ENCODE measurements around the gene UPK3BL1.
"Not testable (repeated sequence)": the region's sequence is repeated elsewhere in the genome, so short reads cannot be mapped to it uniquely, and the experiment has no call there.

Gene UPK3BL1

DNA sequence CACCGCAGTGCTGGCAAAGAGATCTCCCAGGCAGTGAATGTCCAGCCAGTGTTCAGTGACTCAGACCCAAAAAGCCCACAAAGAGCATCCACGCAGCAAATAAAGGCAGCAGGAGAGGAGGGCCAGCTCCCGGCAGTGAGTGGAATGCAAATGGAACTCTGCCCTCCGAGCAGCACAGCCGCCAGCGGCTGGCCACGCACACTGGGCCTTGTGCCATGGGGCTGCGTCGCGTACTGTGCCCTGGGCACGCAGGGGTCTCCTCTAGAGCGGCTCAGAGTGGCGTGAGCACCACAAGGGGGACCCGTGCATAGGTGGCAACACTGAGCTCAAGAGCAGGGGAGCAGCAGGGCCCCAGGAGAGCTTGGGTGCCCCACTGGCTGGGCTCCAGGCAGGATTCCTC is 24.9 kb upstream of the UPK3BL1 start:
- no CpG with 5 or more reads among the region's 14 CpGs for WGBS, 2 experiments (ENCODE audit: insufficient coverage in 2 of 2)
- H3K9me3 ChIP-seq (ENCODE audit: control insufficient read depth, low read length); H3K4me1 ChIP-seq (ENCODE audit: control insufficient read depth, insufficient read depth, low read length, poor library complexity, severe bottlenecking); H3K4me3 ChIP-seq (ENCODE audit: extremely low read depth, insufficient read depth, low read length, poor library complexity, severe bottlenecking); H3K36me3 ChIP-seq (ENCODE audit: control insufficient read depth, insufficient read depth, low read length); H3K27ac ChIP-seq (ENCODE audit: low read depth, low read length, severe bottlenecking): not testable (repeated sequence)

DNA sequence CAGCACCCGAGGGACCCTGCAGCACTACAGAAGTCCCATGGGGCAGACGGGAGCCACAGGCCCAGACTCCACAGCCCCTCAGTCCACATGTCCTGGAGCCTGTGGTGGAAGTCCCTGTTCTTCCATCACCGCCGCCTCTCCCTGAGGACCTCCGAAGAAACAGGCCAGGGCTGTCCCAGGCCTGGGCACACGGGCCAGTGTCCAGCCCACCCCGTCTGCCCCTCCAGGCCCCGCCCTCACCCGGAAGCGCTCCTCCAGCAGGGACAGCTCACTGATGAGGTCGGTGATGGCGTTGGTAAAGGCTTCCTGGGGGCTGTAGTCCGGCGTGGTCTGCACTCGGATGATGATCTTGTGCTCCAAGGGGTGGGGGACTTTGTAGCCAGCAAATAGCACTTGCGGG is 24.3 kb upstream of the UPK3BL1 start:
- not testable (repeated sequence) for H3K36me3 ChIP-seq (ENCODE audit: control insufficient read depth, insufficient read depth, low read length)
- WGBS, 2 experiments (ENCODE audit: insufficient coverage in 2 of 2), result no CpG with 5 or more reads among the region's 16 CpGs

DNA sequence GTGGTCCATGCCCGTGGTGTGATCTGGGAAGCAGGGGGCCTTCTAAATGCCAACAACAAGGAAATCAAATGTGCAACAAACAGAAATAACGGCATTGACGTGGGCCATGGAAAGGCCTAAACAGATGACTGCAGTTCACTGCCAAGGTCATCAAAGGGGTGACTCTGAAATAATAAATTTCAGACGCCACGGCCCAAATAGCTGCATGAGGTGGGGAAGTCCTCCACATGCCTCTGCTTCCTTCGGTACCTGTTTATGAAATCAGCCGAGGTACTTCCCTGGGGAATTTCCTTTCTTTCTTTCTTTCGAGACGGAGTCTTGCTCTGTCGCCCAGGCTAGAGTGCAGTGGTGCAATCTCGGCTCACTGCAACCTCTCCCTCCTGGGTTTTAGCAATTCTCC is 22.2 kb upstream of the UPK3BL1 start:
- H3K4me3 ChIP-seq (ENCODE audit: extremely low read depth, insufficient read depth, low read length, poor library complexity, severe bottlenecking); H3K4me1 ChIP-seq (ENCODE audit: control insufficient read depth, insufficient read depth, low read length, poor library complexity, severe bottlenecking); H3K9me3 ChIP-seq (ENCODE audit: control insufficient read depth, low read length); H3K36me3 ChIP-seq (ENCODE audit: control insufficient read depth, insufficient read depth, low read length); H3K27ac ChIP-seq (ENCODE audit: low read depth, low read length, severe bottlenecking): not testable (repeated sequence)
- WGBS, 2 experiments (ENCODE audit: insufficient coverage in 2 of 2), result no CpG with 5 or more reads among the region's 11 CpGs

More for the DNA sequence above, 24.3 kb upstream of the UPK3BL1 start:
- not testable (repeated sequence) for H3K27ac ChIP-seq (ENCODE audit: low read depth, low read length, severe bottlenecking); H3K4me1 ChIP-seq (ENCODE audit: control insufficient read depth, insufficient read depth, low read length, poor library complexity, severe bottlenecking); H3K4me3 ChIP-seq (ENCODE audit: extremely low read depth, insufficient read depth, low read length, poor library complexity, severe bottlenecking); H3K9me3 ChIP-seq (ENCODE audit: control insufficient read depth, low read length)

DNA sequence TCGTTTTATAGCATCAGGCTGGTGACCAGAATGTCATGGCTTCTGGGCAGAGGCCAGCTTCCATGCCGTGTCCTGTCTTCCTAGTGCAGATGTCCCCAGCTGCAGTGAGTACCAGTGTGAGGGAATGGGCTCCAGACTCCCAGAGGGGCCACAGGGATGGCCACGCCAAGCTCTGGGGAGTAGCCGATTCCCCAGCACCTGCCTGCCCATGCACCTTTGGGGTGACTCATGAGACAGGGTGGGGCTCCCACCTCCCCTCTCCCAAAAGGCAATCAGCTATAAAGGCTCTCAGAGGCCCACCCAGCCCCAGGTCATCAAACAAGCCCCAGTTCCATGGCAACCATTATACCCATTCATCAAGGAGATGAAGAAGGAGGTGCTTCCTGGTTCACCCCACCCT is 7.3 kb upstream of the UPK3BL1 start, which contains the start of gene SPDYE2B:
Gene SPDYE2B (plus strand): TSS at position 396 of the 400 bp plus-strand sequence. CDS start 2,030 bp downstream, outside the sequence.
- not testable (repeated sequence) for H3K36me3 ChIP-seq (ENCODE audit: control insufficient read depth, insufficient read depth, low read length); H3K27ac ChIP-seq (ENCODE audit: low read depth, low read length, severe bottlenecking); H3K4me3 ChIP-seq (ENCODE audit: extremely low read depth, insufficient read depth, low read length, poor library complexity, severe bottlenecking); H3K9me3 ChIP-seq (ENCODE audit: control insufficient read depth, low read length); H3K4me1 ChIP-seq (ENCODE audit: control insufficient read depth, insufficient read depth, low read length, poor library complexity, severe bottlenecking)
- no CpG with 5 or more reads among the region's 4 CpGs for WGBS, 2 experiments (ENCODE audit: insufficient coverage in 2 of 2)

DNA sequence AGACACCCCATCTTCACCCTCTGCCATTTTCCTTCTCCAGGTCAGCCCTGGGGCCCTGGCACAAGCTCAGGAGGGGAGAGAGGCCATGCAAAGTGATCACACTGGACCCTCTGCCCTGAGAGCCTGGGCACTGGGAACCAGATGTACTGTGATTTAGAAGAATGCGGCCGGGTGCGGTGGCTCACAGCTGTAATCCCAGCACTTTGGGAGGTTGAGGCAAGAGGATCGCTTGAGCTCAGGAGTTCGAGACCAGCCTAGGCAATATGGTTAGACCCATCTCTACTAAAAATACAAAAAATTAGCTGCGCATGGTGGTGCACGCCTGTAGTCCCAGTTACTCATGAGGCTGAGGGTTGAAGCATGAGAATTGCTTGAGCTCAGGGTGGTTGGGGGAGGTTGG is 5.2 kb upstream of the UPK3BL1 start:
- H3K9me3 ChIP-seq (ENCODE audit: control insufficient read depth, low read length); H3K27ac ChIP-seq (ENCODE audit: low read depth, low read length, severe bottlenecking); H3K36me3 ChIP-seq (ENCODE audit: control insufficient read depth, insufficient read depth, low read length); H3K4me1 ChIP-seq (ENCODE audit: control insufficient read depth, insufficient read depth, low read length, poor library complexity, severe bottlenecking); H3K4me3 ChIP-seq (ENCODE audit: extremely low read depth, insufficient read depth, low read length, poor library complexity, severe bottlenecking): not testable (repeated sequence)
- 88 to 94% methylated on average over 3 to 4 of the region's 7 CpGs for WGBS, 2 experiments (ENCODE audit: insufficient coverage in 2 of 2)

DNA sequence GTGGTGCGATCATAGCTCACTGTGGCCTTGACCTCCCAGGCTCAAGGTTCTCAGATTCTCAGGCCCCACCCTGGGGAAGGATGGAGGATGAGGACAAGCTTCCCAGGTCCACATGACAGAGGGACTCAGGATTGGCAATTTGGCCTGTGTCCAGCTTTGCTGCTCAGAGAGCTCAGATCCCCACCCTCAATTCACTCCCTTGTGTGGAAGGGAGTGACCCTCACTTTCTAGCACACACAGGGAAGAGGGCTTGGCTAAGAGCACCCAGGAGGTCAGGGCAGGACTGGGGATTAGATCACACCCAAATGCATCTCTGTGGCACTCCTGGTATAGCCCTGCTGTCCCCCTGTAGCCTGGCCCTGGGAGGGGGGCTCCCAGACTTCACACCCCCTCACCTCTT is 813 bp upstream of the UPK3BL1 start:
- WGBS, 2 experiments (ENCODE audit: insufficient coverage in 2 of 2), result no CpG with 5 or more reads among the region's 1 CpG
- H3K36me3 ChIP-seq (ENCODE audit: control insufficient read depth, insufficient read depth, low read length); H3K4me3 ChIP-seq (ENCODE audit: extremely low read depth, insufficient read depth, low read length, poor library complexity, severe bottlenecking); H3K27ac ChIP-seq (ENCODE audit: low read depth, low read length, severe bottlenecking); H3K9me3 ChIP-seq (ENCODE audit: control insufficient read depth, low read length); H3K4me1 ChIP-seq (ENCODE audit: control insufficient read depth, insufficient read depth, low read length, poor library complexity, severe bottlenecking): not testable (repeated sequence)

DNA sequence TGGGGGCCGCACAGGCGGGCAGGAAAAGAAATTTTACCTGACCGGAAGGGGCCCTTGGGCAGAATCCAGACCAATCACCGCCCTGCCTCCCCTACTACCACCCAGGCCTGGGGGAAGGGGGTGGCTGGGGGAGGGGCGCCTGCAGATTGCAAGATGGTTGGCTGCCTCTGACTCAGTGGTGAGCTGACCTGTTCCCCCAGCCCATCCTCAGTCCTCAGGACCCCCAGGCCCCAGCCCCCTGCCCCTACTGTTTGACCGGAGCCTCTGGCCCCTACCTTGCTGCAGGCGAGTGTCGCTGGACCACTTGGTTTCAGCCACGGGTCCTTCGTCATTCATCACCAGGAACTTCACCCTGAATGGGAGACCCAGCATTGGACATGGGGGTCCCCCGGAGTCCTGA is 3.7 kb downstream of the UPK3BL1 start:
- H3K27ac ChIP-seq (ENCODE audit: low read depth, low read length, severe bottlenecking); H3K4me3 ChIP-seq (ENCODE audit: extremely low read depth, insufficient read depth, low read length, poor library complexity, severe bottlenecking); H3K36me3 ChIP-seq (ENCODE audit: control insufficient read depth, insufficient read depth, low read length); H3K9me3 ChIP-seq (ENCODE audit: control insufficient read depth, low read length); H3K4me1 ChIP-seq (ENCODE audit: control insufficient read depth, insufficient read depth, low read length, poor library complexity, severe bottlenecking): not testable (repeated sequence)
- WGBS, 2 experiments (ENCODE audit: insufficient coverage in 2 of 2), result 95% methylated on average over 4 of the region's 11 CpGs; no CpG with 5 or more reads in 1 of the 2 experiments

DNA sequence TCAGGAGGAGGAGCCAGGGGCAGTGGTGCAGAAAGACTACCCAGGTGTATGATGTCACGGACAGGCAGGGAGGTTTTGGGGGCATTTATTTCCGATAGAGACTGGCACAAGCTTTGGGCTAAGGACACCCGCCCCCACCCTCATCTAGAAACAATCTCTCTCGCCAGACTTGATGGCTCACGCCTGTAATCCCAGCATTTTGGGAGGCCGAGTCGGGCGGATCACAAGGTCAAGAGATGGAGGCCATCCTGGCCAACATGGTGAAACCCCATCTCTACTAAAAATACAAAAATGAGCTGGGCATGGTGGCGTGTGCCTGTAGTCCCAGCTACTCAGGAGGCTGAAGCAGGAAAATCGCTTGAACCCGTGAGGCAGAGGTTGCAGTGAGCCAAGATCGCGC is 5.6 kb downstream of the UPK3BL1 start:
- H3K9me3 ChIP-seq (ENCODE audit: control insufficient read depth, low read length), result not testable (repeated sequence)

DNA sequence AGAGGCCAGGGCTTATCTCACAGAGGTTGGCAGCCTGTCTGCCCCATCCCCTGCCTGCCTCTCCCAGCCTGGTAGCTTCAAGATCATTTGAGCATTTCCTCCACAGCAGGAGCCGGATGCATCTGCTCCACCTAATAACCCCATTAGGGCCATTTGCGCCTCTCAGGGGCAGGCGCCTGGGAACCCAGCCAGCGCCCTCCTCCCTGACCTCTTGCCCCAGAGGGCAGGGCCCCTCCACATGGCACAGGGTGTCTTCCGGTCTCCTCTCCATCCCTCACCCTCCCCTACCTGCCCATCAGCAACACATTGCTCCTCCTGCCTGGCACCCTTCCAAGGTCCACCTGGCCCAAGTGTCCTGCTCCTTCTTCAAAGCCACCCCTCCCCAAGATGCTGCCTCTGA is 7.2 kb downstream of the UPK3BL1 start:
- WGBS, 2 experiments (ENCODE audit: insufficient coverage in 2 of 2), result no CpG with 5 or more reads among the region's 5 CpGs
- H3K4me3 ChIP-seq (ENCODE audit: extremely low read depth, insufficient read depth, low read length, poor library complexity, severe bottlenecking); H3K27ac ChIP-seq (ENCODE audit: low read depth, low read length, severe bottlenecking); H3K4me1 ChIP-seq (ENCODE audit: control insufficient read depth, insufficient read depth, low read length, poor library complexity, severe bottlenecking); H3K36me3 ChIP-seq (ENCODE audit: control insufficient read depth, insufficient read depth, low read length); H3K9me3 ChIP-seq (ENCODE audit: control insufficient read depth, low read length): not testable (repeated sequence)

More for the DNA sequence above, 5.6 kb downstream of the UPK3BL1 start:
- 81 to 100% methylated on average over 4 to 5 of the region's 13 CpGs for WGBS, 2 experiments (ENCODE audit: insufficient coverage in 2 of 2)
- H3K36me3 ChIP-seq (ENCODE audit: control insufficient read depth, insufficient read depth, low read length); H3K4me1 ChIP-seq (ENCODE audit: control insufficient read depth, insufficient read depth, low read length, poor library complexity, severe bottlenecking); H3K4me3 ChIP-seq (ENCODE audit: extremely low read depth, insufficient read depth, low read length, poor library complexity, severe bottlenecking); H3K27ac ChIP-seq (ENCODE audit: low read depth, low read length, severe bottlenecking): not testable (repeated sequence)

DNA sequence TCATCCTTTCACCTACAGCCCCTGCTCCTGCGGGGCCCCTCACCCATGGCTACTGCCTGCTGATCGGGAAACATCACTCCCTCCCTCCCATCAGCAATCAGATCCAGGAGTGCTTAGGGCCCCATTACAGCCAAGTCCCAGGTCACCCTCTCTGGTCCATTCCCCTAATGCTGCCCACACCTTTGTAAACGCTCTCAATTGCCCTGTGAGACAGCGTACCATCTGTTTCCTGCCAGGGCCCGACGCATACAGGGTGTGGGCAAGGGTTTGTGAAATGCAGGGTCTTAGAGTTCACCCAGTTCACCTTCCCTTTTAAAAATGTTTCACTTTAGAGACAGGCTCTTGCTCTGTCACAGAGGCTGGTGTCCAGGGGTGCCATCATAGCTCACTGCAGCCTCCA is 8.3 kb downstream of the UPK3BL1 start:
- not testable (repeated sequence) for H3K4me3 ChIP-seq (ENCODE audit: extremely low read depth, insufficient read depth, low read length, poor library complexity, severe bottlenecking); H3K36me3 ChIP-seq (ENCODE audit: control insufficient read depth, insufficient read depth, low read length); H3K27ac ChIP-seq (ENCODE audit: low read depth, low read length, severe bottlenecking); H3K4me1 ChIP-seq (ENCODE audit: control insufficient read depth, insufficient read depth, low read length, poor library complexity, severe bottlenecking); H3K9me3 ChIP-seq (ENCODE audit: control insufficient read depth, low read length)
- 93 to 100% methylated on average over 2 of the region's 6 CpGs for WGBS, 2 experiments (ENCODE audit: insufficient coverage in 2 of 2)

DNA sequence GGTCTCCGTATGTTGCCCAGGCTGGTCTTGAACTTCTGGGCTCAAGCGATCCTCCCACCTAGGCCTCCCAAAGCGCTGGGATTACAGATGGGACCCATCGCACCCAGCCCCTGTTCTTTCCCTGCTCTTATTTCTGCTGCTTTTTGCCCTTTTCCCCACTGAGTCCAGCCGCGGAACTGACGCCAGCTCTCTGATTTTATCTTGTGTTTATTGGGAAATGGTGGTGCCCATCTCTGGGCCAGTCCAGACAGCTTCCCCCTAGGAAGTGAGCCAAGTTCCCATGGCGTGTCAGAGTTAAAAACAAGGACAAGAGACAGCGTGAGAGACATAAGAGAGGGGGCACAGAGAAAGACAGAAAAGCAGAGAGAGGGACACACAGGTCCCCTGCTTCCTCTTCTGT is 12.0 kb downstream of the UPK3BL1 start:
- WGBS, 2 experiments (ENCODE audit: insufficient coverage in 2 of 2), result no CpG with 5 or more reads among the region's 9 CpGs
- H3K27ac ChIP-seq (ENCODE audit: low read depth, low read length, severe bottlenecking), result not testable (repeated sequence)

More for the DNA sequence above, 12.0 kb downstream of the UPK3BL1 start:
- H3K4me3 ChIP-seq (ENCODE audit: extremely low read depth, insufficient read depth, low read length, poor library complexity, severe bottlenecking); H3K9me3 ChIP-seq (ENCODE audit: control insufficient read depth, low read length); H3K36me3 ChIP-seq (ENCODE audit: control insufficient read depth, insufficient read depth, low read length); H3K4me1 ChIP-seq (ENCODE audit: control insufficient read depth, insufficient read depth, low read length, poor library complexity, severe bottlenecking): not testable (repeated sequence)

Data from mesodermal cell (in vitro differentiated cells).